Measurements from ENCODE around the gene STIP1. TPM values are rescaled to one million over a fixed set of nuclear protein-coding genes. Genes with fewer than 3 reads are reported as not detected.

Gene STIP1
- total and polyA plus RNA-seq, 2 donors (not counting 1 experiment from before 2014, with no cell fraction given): 49.8 to 78.7 TPM

DNA sequence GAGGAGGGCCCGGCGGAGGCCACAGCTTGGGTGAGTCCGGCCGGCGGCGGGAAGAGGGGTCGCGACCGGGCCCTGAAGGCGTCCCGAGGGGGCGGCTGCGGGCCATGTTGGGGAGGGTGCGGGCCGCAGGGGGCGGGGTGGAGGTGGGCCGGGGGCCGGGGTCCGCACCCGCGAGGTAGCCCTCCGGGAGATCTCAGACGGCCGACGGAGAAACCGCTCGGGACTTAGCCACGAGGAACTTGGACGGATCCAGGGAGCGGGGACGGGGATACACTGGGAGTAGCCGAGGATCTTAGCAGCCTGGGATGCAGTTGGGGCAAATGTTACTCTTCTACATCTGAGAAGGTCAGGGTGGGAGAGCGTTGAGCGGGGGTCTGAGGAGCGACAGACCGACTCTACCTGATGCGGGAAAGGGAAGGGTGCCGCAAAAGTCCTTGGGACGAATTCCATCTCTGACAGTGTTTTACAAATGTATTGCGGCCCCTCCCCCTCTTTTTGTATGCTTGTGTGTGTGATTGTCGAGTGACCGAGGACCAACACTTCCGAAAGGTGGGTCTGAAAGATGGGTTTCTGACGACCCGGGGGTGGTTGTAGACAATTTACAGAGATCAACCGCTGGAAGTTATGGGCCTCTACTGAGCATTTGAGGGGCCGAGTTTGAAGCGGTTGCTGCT lies 658 bp downstream of the STIP1 start:
- no peaks in the 10 kb centered on the region for H3K9me3 Mint-ChIP-seq (ENCODE audit: insufficient read depth)
- ATAC-seq (ENCODE audit: low read depth): no peak
- H3K4me1 ChIP-seq (ENCODE audit: control insufficient read depth in 2 of 2, insufficient read depth in 2 of 2, low read length in 2 of 2): peaks cover 8 to 17% of the 10 kb centered on the region in 2 donors
- H2AFZ ChIP-seq (ENCODE audit: insufficient read depth, low read depth, low read length, poor library complexity, severe bottlenecking): no peak overlapping the region
- peak; percentile 44 for DNase-seq
- TF ChIP-seq, protein P1, sequence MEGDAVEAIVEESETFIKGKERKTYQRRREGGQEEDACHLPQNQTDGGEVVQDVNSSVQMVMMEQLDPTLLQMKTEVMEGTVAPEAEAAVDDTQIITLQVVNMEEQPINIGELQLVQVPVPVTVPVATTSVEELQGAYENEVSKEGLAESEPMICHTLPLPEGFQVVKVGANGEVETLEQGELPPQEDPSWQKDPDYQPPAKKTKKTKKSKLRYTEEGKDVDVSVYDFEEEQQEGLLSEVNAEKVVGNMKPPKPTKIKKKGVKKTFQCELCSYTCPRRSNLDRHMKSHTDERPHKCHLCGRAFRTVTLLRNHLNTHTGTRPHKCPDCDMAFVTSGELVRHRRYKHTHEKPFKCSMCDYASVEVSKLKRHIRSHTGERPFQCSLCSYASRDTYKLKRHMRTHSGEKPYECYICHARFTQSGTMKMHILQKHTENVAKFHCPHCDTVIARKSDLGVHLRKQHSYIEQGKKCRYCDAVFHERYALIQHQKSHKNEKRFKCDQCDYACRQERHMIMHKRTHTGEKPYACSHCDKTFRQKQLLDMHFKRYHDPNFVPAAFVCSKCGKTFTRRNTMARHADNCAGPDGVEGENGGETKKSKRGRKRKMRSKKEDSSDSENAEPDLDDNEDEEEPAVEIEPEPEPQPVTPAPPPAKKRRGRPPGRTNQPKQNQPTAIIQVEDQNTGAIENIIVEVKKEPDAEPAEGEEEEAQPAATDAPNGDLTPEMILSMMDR (IDR thresholded peaks at IDR 0.05): no peak
- no peak for TF ChIP-seq EZH2 (IDR thresholded peaks at IDR 0.05; ENCODE audit: borderline replicate concordance, insufficient read depth, low read depth, low read length, poor library complexity, severe bottlenecking)
- peaks cover 35% of the 10 kb centered on the region for H3K4me1 Mint-ChIP-seq
- H3K9ac ChIP-seq (ENCODE audit: low read length): no peak overlapping the region
- 1% methylated on average over 48 of the region's 48 CpGs for WGBS (ENCODE audit: insufficient coverage)
- H3K27ac ChIP-seq (ENCODE audit: low read length in 2 of 2): peak overlapping the region in 1 of 2 donors; percentile 68
- H3K27ac Mint-ChIP-seq: no peak overlapping the region
- CTCF ChIA-PET: interaction anchor here (0.6 to 6.1 kb wide), 8 partner anchors 9 to 263 kb away, joined by 3 to 53 read pairs (median 6); partner anchors contain the start of genes FERMT3, NUDT22 and PLCB3
- H3K4me3 ChIP-seq (ENCODE audit: control extremely low read depth in 1 of 5, extremely low read depth in 1 of 5, insufficient read depth in 1 of 5, low read depth in 2 of 5, low read length in 4 of 5): no peak overlapping the region
- H3K79me2 ChIP-seq (ENCODE audit: control insufficient read depth, insufficient read depth, low read length): peaks cover 16% of the 10 kb centered on the region
- no peaks in the 10 kb centered on the region for H3K27me3 ChIP-seq (replicated peaks in 1 of 4; ENCODE audit: control extremely low read depth in 1 of 4, control insufficient read depth in 3 of 4, insufficient read depth in 4 of 4, low read length in 3 of 4)
- peaks cover 0 to 3% of the 10 kb centered on the region in 2 experiments for H3K36me3 ChIP-seq (replicated peaks in 1 of 2; ENCODE audit: control extremely low read depth in 1 of 2, control insufficient read depth in 1 of 2, extremely low read depth in 1 of 2, insufficient read depth in 2 of 2, low read length in 1 of 2)
- POLR2A ChIA-PET: interaction anchor here (1.1 to 1.9 kb wide), 7 partner anchors 19 to 1306 kb away, joined by 3 to 10 read pairs (median 5); partner anchors contain the start of genes FERMT3 and SLC3A2
- H3K4me3 Mint-ChIP-seq: no peak overlapping the region
- intact Hi-C loops (cut with micrococcal nuclease): loop anchor here (1.0 to 2.0 kb wide), 2 partner anchors 54 to 60 kb away; partner anchors contain the start of genes FKBP2 and PPP1R14B
- H4K20me1 ChIP-seq (ENCODE audit: control insufficient read depth, insufficient read depth, low read length, poor library complexity, severe bottlenecking): peaks cover 15% of the 10 kb centered on the region
- peak overlapping the region; percentile 82 for H3K4me2 ChIP-seq (replicated peaks; ENCODE audit: low read depth, low read length, poor library complexity, severe bottlenecking)
- H3K9me3 ChIP-seq (ENCODE audit: control extremely low read depth in 1 of 3, control insufficient read depth in 2 of 3, insufficient read depth in 1 of 3, low read length in 2 of 3): no peaks in the 10 kb centered on the region
- no peaks in the 10 kb centered on the region for H3K27me3 Mint-ChIP-seq

DNA sequence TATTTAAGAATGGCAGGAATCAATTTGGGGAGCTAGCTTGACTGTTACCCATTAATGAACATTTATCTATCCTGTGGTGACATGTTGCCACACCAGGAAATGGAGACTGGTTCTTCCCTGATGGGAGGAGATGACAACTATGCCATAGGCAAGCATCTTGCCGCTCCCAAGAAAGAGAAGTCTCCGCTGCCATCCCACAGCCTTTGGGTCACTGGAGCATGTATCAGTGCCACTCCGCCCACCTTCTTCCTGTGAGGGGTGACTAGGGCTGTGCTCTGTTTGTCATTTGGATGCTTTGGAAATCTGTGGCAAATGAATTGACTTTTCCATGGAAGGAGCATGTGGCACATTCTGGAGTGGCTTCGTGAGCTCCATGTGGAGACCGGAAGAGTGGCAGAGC lies 6.5 kb downstream of the STIP1 start:
- no peak overlapping the region for H3K27ac ChIP-seq (ENCODE audit: low read length in 2 of 2)
- ATAC-seq (ENCODE audit: low read depth) (no peak), DNase-seq (no peak)
- H3K79me2 ChIP-seq (ENCODE audit: control insufficient read depth, insufficient read depth, low read length): peaks cover 8% of the 10 kb centered on the region
- H3K9ac ChIP-seq (ENCODE audit: low read length): no peak overlapping the region
- Mint-ChIP-seq H3K27me3 (no peaks in the 10 kb centered on the region), H3K4me1 (peaks cover 19% of the 10 kb centered on the region), H3K27ac (no peak overlapping the region), H3K4me3 (no peak overlapping the region), H3K9me3 (ENCODE audit: insufficient read depth) (no peaks in the 10 kb centered on the region)
- POLR2A ChIA-PET: no interaction called here
- peaks cover 13 to 55% of the 10 kb centered on the region in 2 experiments for H3K36me3 ChIP-seq (replicated peaks in 1 of 2; ENCODE audit: control extremely low read depth in 1 of 2, control insufficient read depth in 1 of 2, extremely low read depth in 1 of 2, insufficient read depth in 2 of 2, low read length in 1 of 2)
- no peaks in the 10 kb centered on the region for H3K9me3 ChIP-seq (ENCODE audit: control extremely low read depth in 1 of 3, control insufficient read depth in 2 of 3, insufficient read depth in 1 of 3, low read length in 2 of 3)
- H3K27me3 ChIP-seq (replicated peaks in 1 of 4; ENCODE audit: control extremely low read depth in 1 of 4, control insufficient read depth in 3 of 4, insufficient read depth in 4 of 4, low read length in 3 of 4): no peaks in the 10 kb centered on the region
- CTCF ChIA-PET: interaction anchor here (1.2 to 2.3 kb wide), 2 partner anchors 10 to 12 kb away, joined by 3 to 11 read pairs; no protein-coding TSS in a partner anchor
- 95% methylated on average over 2 of the region's 5 CpGs for WGBS (ENCODE audit: insufficient coverage)
- peaks cover 51% of the 10 kb centered on the region for H4K20me1 ChIP-seq (ENCODE audit: control insufficient read depth, insufficient read depth, low read length, poor library complexity, severe bottlenecking)
- H2AFZ ChIP-seq (ENCODE audit: insufficient read depth, low read depth, low read length, poor library complexity, severe bottlenecking): no peak overlapping the region
- peaks cover 4 to 6% of the 10 kb centered on the region in 2 donors for H3K4me1 ChIP-seq (ENCODE audit: control insufficient read depth in 2 of 2, insufficient read depth in 2 of 2, low read length in 2 of 2)
- H3K4me2 ChIP-seq (replicated peaks; ENCODE audit: low read depth, low read length, poor library complexity, severe bottlenecking): no peak overlapping the region
- no peak overlapping the region for H3K4me3 ChIP-seq (ENCODE audit: control extremely low read depth in 1 of 5, extremely low read depth in 1 of 5, insufficient read depth in 1 of 5, low read depth in 2 of 5, low read length in 4 of 5)
- intact Hi-C loops (cut with micrococcal nuclease): no loop called here
- TF ChIP-seq, protein P1 (IDR thresholded peaks at IDR 0.05): no peak
- no peak for TF ChIP-seq EZH2 (IDR thresholded peaks at IDR 0.05; ENCODE audit: borderline replicate concordance, insufficient read depth, low read depth, low read length, poor library complexity, severe bottlenecking)
